Fibroblast of lung (primary cell): ENCODE data around the gene BAAT. TPM values are rescaled to one million over a fixed set of nuclear protein-coding genes. Genes with fewer than 3 reads are reported as not detected.

Source experiments
- DNase-seq, 2 donors: peaks; one replicate each; pipeline versions ENCODE4 v3.0.0 to v3.0.0-alpha.2; 2010; ENCODE audit warnings: low read depth in 2 of 2
- H2AFZ ChIP-seq: 2 replicates; pipeline ENCODE4 v1.5.1; 2012; ENCODE audit warnings: low read length, control low read depth, inconsistent platforms
- H3K27ac ChIP-seq: 2 replicates; pipeline ENCODE4 v1.5.1; 2011; ENCODE audit warnings: low read length, control low read depth; ENCODE audit not compliant: insufficient read depth
- H3K27me3 ChIP-seq: 2 replicates; pipeline ENCODE4 v1.5.1; 2011; ENCODE audit warnings: mild to moderate bottlenecking, low read length; ENCODE audit not compliant: control insufficient read depth, insufficient read depth
- H3K36me3 ChIP-seq: 2 replicates; pipeline ENCODE4 v1.5.1; 2011; ENCODE audit warnings: low read length; ENCODE audit not compliant: control insufficient read depth, insufficient read depth
- H3K4me1 ChIP-seq: 2 replicates; pipeline ENCODE4 v1.5.1; 2011; ENCODE audit warnings: low read length; ENCODE audit not compliant: control insufficient read depth, insufficient read depth; ENCODE audit errors: extremely low read depth
- H3K4me2 ChIP-seq: 2 replicates; pipeline ENCODE4 v1.5.1; 2011; ENCODE audit warnings: low read length, control low read depth; ENCODE audit not compliant: insufficient read depth; ENCODE audit errors: extremely low read depth
- H3K4me3 ChIP-seq, 4 experiments: fragments of 200-600 bp in 1 of 4; sonication (generic) in 1 of 4; replicated peaks in 1 of 4; 2 replicates each; pipeline ENCODE4 v1.5.1; 2011 to 2016; ENCODE audit warnings: low read length in 4 of 4, low read depth in 3 of 4, mild to moderate bottlenecking in 3 of 4, control low read depth in 2 of 4, inconsistent platforms in 1 of 4, mixed read lengths in 1 of 4; ENCODE audit not compliant: insufficient read depth in 1 of 4; ENCODE audit errors: control extremely low read depth in 1 of 4
- H3K79me2 ChIP-seq: 2 replicates; pipeline ENCODE4 v1.5.1; 2012; ENCODE audit warnings: mild to moderate bottlenecking, low read length, inconsistent platforms; ENCODE audit not compliant: control insufficient read depth, insufficient read depth
- H3K9ac ChIP-seq: 2 replicates; pipeline ENCODE4 v1.5.1; 2011; ENCODE audit warnings: mild to moderate bottlenecking, low read length, control low read depth; ENCODE audit not compliant: insufficient read depth
- H3K9me3 ChIP-seq: 2 replicates; pipeline ENCODE4 v1.5.1; 2012; ENCODE audit warnings: low read depth, low read length; ENCODE audit not compliant: control insufficient read depth, insufficient read depth
- H4K20me1 ChIP-seq: 2 replicates; pipeline ENCODE4 v1.5.1; 2011; ENCODE audit warnings: low read length; ENCODE audit not compliant: control insufficient read depth, insufficient read depth; ENCODE audit errors: extremely low read depth
- CTCF ChIP-seq, 2 donors: IDR thresholded peaks in 1 of 2; conservative IDR thresholded peaks in 1 of 2; 1 replicate in 1 of 2; 2 replicates in 1 of 2; pipeline ENCODE4 v1.5.1; 2011 to 2012; ENCODE audit warnings: low read length in 2 of 2, control low read depth in 1 of 2, inconsistent platforms in 1 of 2, low read depth in 1 of 2, mild to moderate bottlenecking in 1 of 2
- EZH2 ChIP-seq: IDR thresholded peaks from 2 replicates; pipeline ENCODE4 v1.5.1; 2012; ENCODE audit warnings: low read length, control low read depth, mild to moderate bottlenecking; ENCODE audit errors: missing control alignments
- polyA plus RNA-seq, 2 donors: library from polyadenylated mRNA; depleted of rRNA in 1 of 2; stranded (reverse) in 1 of 2; unstranded in 1 of 2; fragments of >200 nt; gene quantifications; 2 replicates each; pipeline ENCODE4 v1.2.1, GENCODE V29; 2011 to 2012; ENCODE audit warnings: missing spikeins in 1 of 2
- total RNA-seq: library from RNA; depleted of rRNA; stranded (reverse); fragments of >200 nt; gene quantifications from 2 replicates; pipeline ENCODE4 v1.2.1, GENCODE V29; 2014

Gene BAAT
- total and polyA plus RNA-seq, 2 donors (not counting 1 experiment from before 2014, with no cell fraction given), result 0.02 TPM; not detected in 1

- H2AFZ ChIP-seq, result no peak overlapping the region
- no peak for DNase-seq
- no peak overlapping the region for H3K4me2 ChIP-seq
- H3K27ac ChIP-seq, result no peak overlapping the region
- H3K4me1 ChIP-seq, result no peaks in the 10 kb centered on the region
- no peaks in the 10 kb centered on the region for H3K79me2 ChIP-seq
- no peak overlapping the region for H3K4me3 ChIP-seq
- no peak for TF ChIP-seq CTCF (conservative IDR thresholded peaks at IDR 0.05 in 1 of 2, IDR thresholded peaks at IDR 0.05 in 1 of 2; ENCODE audit: low read depth in 1 of 2, low read length in 2 of 2)
- no peak for TF ChIP-seq EZH2
- H3K9ac ChIP-seq, result no peak overlapping the region
- no peaks in the 10 kb centered on the region for H3K9me3 ChIP-seq
- H3K27me3 ChIP-seq, result no peaks in the 10 kb centered on the region
- no peaks in the 10 kb centered on the region for H3K36me3 ChIP-seq
- H4K20me1 ChIP-seq, result no peaks in the 10 kb centered on the region
Measured at GRCh38 chr9:101315112-101315450, 69.7 kb downstream of the BAAT start.

GRCh38 chr9:101312661-101313060 is 72.1 kb downstream of the BAAT start:
- no peak for TF ChIP-seq EZH2
- no peak for TF ChIP-seq CTCF (conservative IDR thresholded peaks at IDR 0.05 in 1 of 2, IDR thresholded peaks at IDR 0.05 in 1 of 2; ENCODE audit: low read depth in 1 of 2, low read length in 2 of 2)
- Histone ChIP-seq H3K36me3 (no peaks in the 10 kb centered on the region), H3K9ac (no peak overlapping the region), H3K4me1 (no peaks in the 10 kb centered on the region), H3K27me3 (no peaks in the 10 kb centered on the region), H4K20me1 (no peaks in the 10 kb centered on the region), H3K27ac (no peak overlapping the region), H2AFZ (no peak overlapping the region), H3K79me2 (no peaks in the 10 kb centered on the region), H3K9me3 (no peaks in the 10 kb centered on the region), H3K4me2 (no peak overlapping the region), H3K4me3 (no peak overlapping the region)
- DNase-seq, result no peak

- H3K4me2 ChIP-seq, result no peak overlapping the region
- H3K36me3 ChIP-seq, result no peaks in the 10 kb centered on the region
- H4K20me1 ChIP-seq, result no peaks in the 10 kb centered on the region
- H3K27ac ChIP-seq, result no peak overlapping the region
- no peak overlapping the region for H3K4me3 ChIP-seq
- no peaks in the 10 kb centered on the region for H3K4me1 ChIP-seq
- H3K9ac ChIP-seq, result no peak overlapping the region
- H3K79me2 ChIP-seq, result no peaks in the 10 kb centered on the region
- no peaks in the 10 kb centered on the region for H3K9me3 ChIP-seq
- H3K27me3 ChIP-seq, result no peaks in the 10 kb centered on the region
- DNase-seq, result peak; percentile 68 to 88
- H2AFZ ChIP-seq, result no peak overlapping the region
- TF ChIP-seq CTCF (conservative IDR thresholded peaks at IDR 0.05 in 1 of 2, IDR thresholded peaks at IDR 0.05 in 1 of 2; ENCODE audit: low read depth in 1 of 2, low read length in 2 of 2) (peak; percentile 37 to 58), EZH2 (no peak)
Measured at GRCh38 chr9:101311758-101312420, 72.9 kb downstream of the BAAT start.
